C4-2B (cell line): Measurements from ENCODE around the gene IL1R1.

Experiments used
- ZFX ChIP-seq: fragments of 450-650 bp; IDR thresholded peaks from 2 replicates; pipeline ENCODE4 v1.6.1; 2017
- TF ChIP-seq, protein P1 (sequence below): fragments of 450-650 bp; conservative IDR thresholded peaks from 2 replicates; pipeline ENCODE4 v1.5.1; 2017; ENCODE audit warnings: mild to moderate bottlenecking

DNA sequence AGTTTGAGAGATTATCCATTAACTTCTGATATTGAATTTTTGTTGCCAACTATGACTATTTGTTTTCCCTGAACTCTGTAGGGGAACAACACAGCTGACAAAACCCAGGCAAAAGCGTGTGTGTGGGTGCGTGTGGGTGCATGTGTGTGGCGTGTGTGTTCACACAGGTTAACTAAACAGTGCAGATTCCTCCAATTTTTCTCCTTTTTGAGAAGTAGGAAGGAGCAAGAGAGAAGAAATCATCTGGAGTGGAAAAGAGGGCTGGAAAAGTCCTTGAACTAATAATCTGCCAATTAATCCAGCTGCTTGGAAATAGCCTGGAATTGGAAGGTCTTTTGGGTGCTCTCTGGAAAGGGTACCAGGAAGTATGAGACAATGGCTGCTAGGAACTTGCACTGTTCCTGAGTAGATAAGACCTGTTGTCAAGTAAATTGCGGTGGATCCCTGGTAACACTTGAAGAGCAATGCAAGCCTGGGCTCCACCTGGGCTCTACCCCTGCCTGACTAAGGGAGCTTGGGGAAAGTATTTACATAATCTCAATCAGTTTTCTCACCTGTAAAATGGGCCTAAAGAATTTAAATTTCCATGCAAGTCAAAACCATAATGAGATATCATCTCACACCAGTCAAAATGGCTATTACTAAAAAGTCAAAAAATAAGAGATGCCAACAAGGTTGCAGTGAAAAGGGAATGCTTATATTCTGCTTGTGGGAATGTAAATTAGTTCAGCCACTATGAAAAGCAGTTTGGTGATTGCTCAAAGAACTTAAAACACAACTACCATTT, 40.5 kb upstream of the IL1R1 start:
- TF ChIP-seq, protein P1, sequence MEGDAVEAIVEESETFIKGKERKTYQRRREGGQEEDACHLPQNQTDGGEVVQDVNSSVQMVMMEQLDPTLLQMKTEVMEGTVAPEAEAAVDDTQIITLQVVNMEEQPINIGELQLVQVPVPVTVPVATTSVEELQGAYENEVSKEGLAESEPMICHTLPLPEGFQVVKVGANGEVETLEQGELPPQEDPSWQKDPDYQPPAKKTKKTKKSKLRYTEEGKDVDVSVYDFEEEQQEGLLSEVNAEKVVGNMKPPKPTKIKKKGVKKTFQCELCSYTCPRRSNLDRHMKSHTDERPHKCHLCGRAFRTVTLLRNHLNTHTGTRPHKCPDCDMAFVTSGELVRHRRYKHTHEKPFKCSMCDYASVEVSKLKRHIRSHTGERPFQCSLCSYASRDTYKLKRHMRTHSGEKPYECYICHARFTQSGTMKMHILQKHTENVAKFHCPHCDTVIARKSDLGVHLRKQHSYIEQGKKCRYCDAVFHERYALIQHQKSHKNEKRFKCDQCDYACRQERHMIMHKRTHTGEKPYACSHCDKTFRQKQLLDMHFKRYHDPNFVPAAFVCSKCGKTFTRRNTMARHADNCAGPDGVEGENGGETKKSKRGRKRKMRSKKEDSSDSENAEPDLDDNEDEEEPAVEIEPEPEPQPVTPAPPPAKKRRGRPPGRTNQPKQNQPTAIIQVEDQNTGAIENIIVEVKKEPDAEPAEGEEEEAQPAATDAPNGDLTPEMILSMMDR = no peak
- TF ChIP-seq ZFX = no peak
